KMS-11 (cell line): ENCODE results near the gene SHROOM3.

ENCODE experiments used
- H2AFZ ChIP-seq: fragments of 200-600 bp; sonication (generic); 2 replicates; pipeline ENCODE4 v1.6.1; 2016; ENCODE audit warnings: antibody characterized with exemption, mixed run types, low read depth
- H3K27ac ChIP-seq: fragments of 200-600 bp; sonication (generic); 2 replicates; pipeline ENCODE4 v1.6.1; 2016; ENCODE audit warnings: mild to moderate bottlenecking, mixed run types
- H3K27me3 ChIP-seq: fragments of 200-600 bp; sonication (generic); 2 replicates; pipeline ENCODE4 v1.6.1; 2017; ENCODE audit warnings: mild to moderate bottlenecking, low read depth, mixed run types, moderate library complexity; ENCODE audit not compliant: insufficient read depth
- H3K36me3 ChIP-seq: fragments of 200-600 bp; sonication (generic); 2 replicates; pipeline ENCODE4 v1.6.1; 2017; ENCODE audit warnings: mild to moderate bottlenecking, mixed run types; ENCODE audit not compliant: insufficient read depth
- H3K4me1 ChIP-seq: fragments of 200-600 bp; sonication (generic); 2 replicates; pipeline ENCODE4 v1.6.1; 2016; ENCODE audit warnings: mild to moderate bottlenecking, low read depth, mixed run types; ENCODE audit not compliant: poor library complexity, severe bottlenecking
- H3K4me2 ChIP-seq: fragments of 200-600 bp; sonication (generic); 2 replicates; pipeline ENCODE4 v1.7.0; 2016; ENCODE audit warnings: mild to moderate bottlenecking, mixed run types
- H3K4me3 ChIP-seq: fragments of 200-600 bp; sonication (generic); IDR thresholded peaks from 2 replicates; pipeline ENCODE4 v1.6.1; 2017; ENCODE audit warnings: low read depth, low read length, mixed read lengths; ENCODE audit not compliant: insufficient read depth
- H3K79me2 ChIP-seq: fragments of 200-600 bp; sonication (generic); 2 replicates; pipeline ENCODE4 v1.6.1; 2016; ENCODE audit warnings: low read depth, mixed run types; ENCODE audit not compliant: insufficient read depth
- H3K9ac ChIP-seq: fragments of 200-600 bp; sonication (generic); 2 replicates; pipeline ENCODE4 v1.6.1; 2016; ENCODE audit warnings: mild to moderate bottlenecking, mixed run types
- H4K20me1 ChIP-seq: fragments of 200-600 bp; sonication (generic); 2 replicates; pipeline ENCODE4 v1.6.1; 2016; ENCODE audit warnings: mild to moderate bottlenecking, mixed run types; ENCODE audit not compliant: insufficient read depth
- TF ChIP-seq, protein P1 (sequence below): fragments of 200-600 bp; sonication (generic); conservative IDR thresholded peaks from 2 replicates; pipeline ENCODE4 v1.6.1; 2017; ENCODE audit warnings: low read depth, mild to moderate bottlenecking, antibody characterized with exemption, low read length, moderate library complexity, mixed read lengths

Gene SHROOM3

DNA sequence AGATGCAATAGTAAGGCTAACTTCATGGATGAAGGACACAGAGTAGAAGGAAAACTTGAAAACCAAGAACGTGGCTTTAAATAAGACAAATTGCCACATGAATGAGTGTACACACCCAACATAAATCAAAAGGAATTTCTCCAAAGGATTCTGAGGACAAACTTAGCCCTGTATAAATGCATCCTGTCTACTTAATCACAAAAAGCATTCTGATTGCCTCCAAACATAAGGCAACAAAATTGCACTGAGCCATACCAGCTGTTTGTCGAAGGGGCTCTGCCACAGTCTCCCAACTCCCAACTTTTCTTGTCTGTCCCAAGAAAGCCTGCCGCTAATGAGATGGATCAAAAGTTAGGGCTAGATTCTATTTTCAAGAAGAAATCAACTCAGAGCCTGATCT is 268.6 kb downstream of the SHROOM3 start:
- no peaks in the 10 kb centered on the region for H3K36me3 ChIP-seq
- no peak overlapping the region for H3K4me3 ChIP-seq
- H4K20me1 ChIP-seq = no peaks in the 10 kb centered on the region
- no peak overlapping the region for H3K9ac ChIP-seq
- no peak overlapping the region for H2AFZ ChIP-seq
- no peaks in the 10 kb centered on the region for H3K27me3 ChIP-seq
- peaks cover 37% of the 10 kb centered on the region for H3K4me1 ChIP-seq
- no peaks in the 10 kb centered on the region for H3K79me2 ChIP-seq
- no peak overlapping the region for H3K4me2 ChIP-seq
- TF ChIP-seq, protein P1, sequence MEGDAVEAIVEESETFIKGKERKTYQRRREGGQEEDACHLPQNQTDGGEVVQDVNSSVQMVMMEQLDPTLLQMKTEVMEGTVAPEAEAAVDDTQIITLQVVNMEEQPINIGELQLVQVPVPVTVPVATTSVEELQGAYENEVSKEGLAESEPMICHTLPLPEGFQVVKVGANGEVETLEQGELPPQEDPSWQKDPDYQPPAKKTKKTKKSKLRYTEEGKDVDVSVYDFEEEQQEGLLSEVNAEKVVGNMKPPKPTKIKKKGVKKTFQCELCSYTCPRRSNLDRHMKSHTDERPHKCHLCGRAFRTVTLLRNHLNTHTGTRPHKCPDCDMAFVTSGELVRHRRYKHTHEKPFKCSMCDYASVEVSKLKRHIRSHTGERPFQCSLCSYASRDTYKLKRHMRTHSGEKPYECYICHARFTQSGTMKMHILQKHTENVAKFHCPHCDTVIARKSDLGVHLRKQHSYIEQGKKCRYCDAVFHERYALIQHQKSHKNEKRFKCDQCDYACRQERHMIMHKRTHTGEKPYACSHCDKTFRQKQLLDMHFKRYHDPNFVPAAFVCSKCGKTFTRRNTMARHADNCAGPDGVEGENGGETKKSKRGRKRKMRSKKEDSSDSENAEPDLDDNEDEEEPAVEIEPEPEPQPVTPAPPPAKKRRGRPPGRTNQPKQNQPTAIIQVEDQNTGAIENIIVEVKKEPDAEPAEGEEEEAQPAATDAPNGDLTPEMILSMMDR = no peak
- H3K27ac ChIP-seq = no peak overlapping the region

DNA sequence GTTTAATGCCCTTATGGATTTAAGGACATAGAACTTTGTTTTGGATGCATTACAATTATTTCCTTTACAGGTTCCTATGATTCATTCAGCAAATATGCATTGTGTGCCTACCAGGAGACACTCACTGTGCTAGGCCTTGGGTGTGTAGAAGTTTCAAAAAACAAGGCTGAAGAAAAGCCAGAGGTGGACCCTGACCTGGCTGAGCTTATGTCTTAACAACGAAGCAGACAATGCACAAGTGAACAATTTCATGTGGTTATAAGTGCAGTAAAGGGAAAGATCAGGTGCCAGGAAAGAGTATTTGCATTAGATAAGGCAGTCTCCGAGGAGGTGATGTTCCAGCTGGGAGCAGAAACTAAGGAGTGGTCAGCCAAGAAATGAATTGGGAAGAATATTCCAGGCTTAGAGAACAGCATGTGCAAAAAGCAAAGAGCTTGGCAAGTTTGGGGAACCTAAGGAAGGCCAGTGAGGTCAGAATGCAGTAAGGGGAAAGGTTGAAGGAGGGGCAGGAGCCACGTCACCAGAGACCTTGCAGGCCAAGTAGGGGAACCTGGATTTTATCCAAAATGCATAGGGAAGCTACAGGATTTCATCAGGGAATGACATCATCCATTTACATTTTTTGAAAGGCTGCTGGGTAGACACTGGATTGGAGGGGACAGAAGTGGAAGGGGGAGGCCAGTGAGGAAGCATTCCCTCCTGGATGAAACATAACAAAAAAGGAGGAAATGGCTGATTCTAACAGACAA is 269.3 kb downstream of the SHROOM3 start:
- Histone ChIP-seq H3K4me2 (no peak overlapping the region), H3K27ac (no peak overlapping the region), H2AFZ (no peak overlapping the region), H3K27me3 (no peaks in the 10 kb centered on the region), H4K20me1 (no peaks in the 10 kb centered on the region), H3K9ac (no peak overlapping the region), H3K4me1 (peaks cover 37% of the 10 kb centered on the region), H3K79me2 (no peaks in the 10 kb centered on the region), H3K4me3 (no peak overlapping the region), H3K36me3 (no peaks in the 10 kb centered on the region)
- TF ChIP-seq, protein P1 = no peak

DNA sequence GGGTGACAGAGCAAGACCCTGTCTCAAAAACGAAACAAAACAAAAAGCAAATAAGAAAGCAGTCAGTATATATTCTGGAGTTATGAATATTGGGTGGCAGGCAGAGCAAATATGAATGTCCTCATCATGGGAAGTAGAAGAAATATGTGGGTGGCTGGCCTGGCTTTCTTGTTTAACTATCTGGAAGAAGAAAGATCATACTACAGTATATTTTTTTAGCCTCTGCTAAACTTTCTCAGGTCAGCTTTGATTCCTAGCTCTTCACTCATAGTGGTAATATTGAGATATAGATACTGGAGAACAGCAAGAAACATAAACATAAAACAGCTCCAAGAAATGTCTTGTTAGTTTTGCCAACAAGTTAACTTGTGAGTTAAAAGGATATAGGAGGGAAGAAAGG is 270.4 kb downstream of the SHROOM3 start:
- Histone ChIP-seq H3K4me2 (no peak overlapping the region), H4K20me1 (no peaks in the 10 kb centered on the region), H3K4me1 (peaks cover 31% of the 10 kb centered on the region), H3K36me3 (no peaks in the 10 kb centered on the region), H3K27me3 (no peaks in the 10 kb centered on the region), H3K79me2 (no peaks in the 10 kb centered on the region), H3K9ac (no peak overlapping the region), H3K4me3 (no peak overlapping the region), H2AFZ (no peak overlapping the region), H3K27ac (no peak overlapping the region)
- TF ChIP-seq, protein P1 = no peak

DNA sequence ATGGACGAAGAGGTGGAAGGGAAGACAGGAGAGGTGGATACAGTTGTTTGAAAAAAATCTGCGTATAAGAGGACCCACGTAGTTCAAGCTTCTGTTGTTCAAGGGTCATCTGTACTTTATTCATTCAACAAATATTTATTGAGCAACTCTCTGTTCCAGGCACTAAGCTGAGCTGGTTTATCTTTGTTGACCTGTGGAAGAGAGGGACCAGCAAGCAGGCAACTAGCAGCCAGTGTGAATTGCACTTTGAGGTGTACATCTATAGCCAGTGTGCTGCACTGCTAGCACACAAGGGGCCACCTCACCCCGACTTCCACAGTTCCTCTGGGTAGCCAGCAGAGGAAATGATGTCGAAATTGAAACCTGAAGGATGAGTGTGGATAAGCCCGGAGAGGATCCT is 271.6 kb downstream of the SHROOM3 start:
- Histone ChIP-seq H3K4me1 (peaks cover 20% of the 10 kb centered on the region), H3K79me2 (no peaks in the 10 kb centered on the region), H3K36me3 (no peaks in the 10 kb centered on the region), H2AFZ (no peak overlapping the region), H3K27me3 (no peaks in the 10 kb centered on the region), H3K9ac (no peak overlapping the region), H3K4me3 (no peak overlapping the region), H3K4me2 (no peak overlapping the region), H3K27ac (no peak overlapping the region), H4K20me1 (no peaks in the 10 kb centered on the region)
- TF ChIP-seq, protein P1 = no peak
